ENCODE data around the gene PPM1L. TPM values are rescaled to one million over a fixed set of nuclear protein-coding genes. Genes with fewer than 3 reads are reported as not detected.
A peak's percentile ranks its signal among the peaks of the same experiment; 100 is the strongest.
"Not testable (repeated sequence)": the region's sequence is repeated elsewhere in the genome, so short reads cannot be mapped to it uniquely, and the experiment has no call there.

PPM1L gene
- total and polyA plus RNA-seq, 9 donors = 5.3 to 13.9 (median 10.9) TPM

- DNase-seq = no peak
- Histone ChIP-seq H3K36me3 (ENCODE audit: control insufficient read depth, insufficient read depth, low read length) (no peaks in the 10 kb centered on the region), H3K4me1 (ENCODE audit: control insufficient read depth, insufficient read depth, low read length) (no peaks in the 10 kb centered on the region), H3K27me3 (ENCODE audit: control insufficient read depth, insufficient read depth, low read length) (no peaks in the 10 kb centered on the region), H3K27ac (ENCODE audit: low read length) (no peak overlapping the region), H3K4me3 (ENCODE audit: low read length) (no peak overlapping the region), H3K9me3 (replicated peaks; ENCODE audit: control insufficient read depth, low read depth, low read length) (peaks cover 10% of the 10 kb centered on the region)
- WGBS (ENCODE audit: insufficient coverage) = no CpG with 5 or more reads among the region's 1 CpG
Measured at GRCh38 chr3:161025911-161026310, 269.9 kb downstream of the PPM1L start.

- H3K27me3 ChIP-seq (ENCODE audit: control insufficient read depth, insufficient read depth, low read length) = no peaks in the 10 kb centered on the region
- DNase-seq = no peak
- 77% methylated on average over 5 of the region's 6 CpGs for WGBS (ENCODE audit: insufficient coverage)
Measured at GRCh38 chr3:161026612-161027510, 270.8 kb downstream of the PPM1L start.

GRCh38 chr3:161028555-161029153 is 272.6 kb downstream of the PPM1L start:
- no CpG with 5 or more reads among the region's 5 CpGs for WGBS (ENCODE audit: insufficient coverage)
- Histone ChIP-seq H3K27ac (ENCODE audit: low read length) (no peak overlapping the region), H3K4me3 (ENCODE audit: low read length) (no peak overlapping the region), H3K4me1 (ENCODE audit: control insufficient read depth, insufficient read depth, low read length) (no peaks in the 10 kb centered on the region), H3K9me3 (replicated peaks; ENCODE audit: control insufficient read depth, low read depth, low read length) (peaks cover 6% of the 10 kb centered on the region), H3K27me3 (ENCODE audit: control insufficient read depth, insufficient read depth, low read length) (no peaks in the 10 kb centered on the region), H3K36me3 (ENCODE audit: control insufficient read depth, insufficient read depth, low read length) (no peaks in the 10 kb centered on the region)
- no peak for DNase-seq

More at GRCh38 chr3:161026612-161027510, 270.8 kb downstream of the PPM1L start:
- H3K9me3 ChIP-seq (replicated peaks; ENCODE audit: control insufficient read depth, low read depth, low read length) = peaks cover 10% of the 10 kb centered on the region
- H3K4me1 ChIP-seq (ENCODE audit: control insufficient read depth, insufficient read depth, low read length) = no peaks in the 10 kb centered on the region
- H3K4me3 ChIP-seq (ENCODE audit: low read length) = no peak overlapping the region
- H3K27ac ChIP-seq (ENCODE audit: low read length) = no peak overlapping the region
- no peaks in the 10 kb centered on the region for H3K36me3 ChIP-seq (ENCODE audit: control insufficient read depth, insufficient read depth, low read length)

- Histone ChIP-seq H3K27ac (ENCODE audit: low read length) (no peak overlapping the region), H3K27me3 (ENCODE audit: control insufficient read depth, insufficient read depth, low read length) (no peaks in the 10 kb centered on the region), H3K4me1 (ENCODE audit: control insufficient read depth, insufficient read depth, low read length) (no peaks in the 10 kb centered on the region), H3K36me3 (ENCODE audit: control insufficient read depth, insufficient read depth, low read length) (no peaks in the 10 kb centered on the region), H3K9me3 (replicated peaks; ENCODE audit: control insufficient read depth, low read depth, low read length) (no peaks in the 10 kb centered on the region), H3K4me3 (ENCODE audit: low read length) (no peak overlapping the region)
- no peak for DNase-seq
- 100% methylated on average over 1 of the region's 1 CpG for WGBS (ENCODE audit: insufficient coverage)
Measured at GRCh38 chr3:161031134-161031533, 275.1 kb downstream of the PPM1L start.

GRCh38 chr3:161034913-161035550 is 279.0 kb downstream of the PPM1L start:
- not testable (repeated sequence) for H3K4me3 ChIP-seq (ENCODE audit: low read length); H3K27me3 ChIP-seq (ENCODE audit: control insufficient read depth, insufficient read depth, low read length); H3K9me3 ChIP-seq (replicated peaks; ENCODE audit: control insufficient read depth, low read depth, low read length); H3K36me3 ChIP-seq (ENCODE audit: control insufficient read depth, insufficient read depth, low read length); H3K4me1 ChIP-seq (ENCODE audit: control insufficient read depth, insufficient read depth, low read length)
- H3K27ac ChIP-seq (ENCODE audit: low read length) = peak overlapping the region; percentile 62
- DNase-seq = peak; percentile 21
- 51% methylated on average over 3 of the region's 5 CpGs for WGBS (ENCODE audit: insufficient coverage)

- H3K4me1 ChIP-seq (ENCODE audit: control insufficient read depth, insufficient read depth, low read length) = no peaks in the 10 kb centered on the region
- DNase-seq = peak; percentile 63
- peak overlapping the region; percentile 62 for H3K27ac ChIP-seq (ENCODE audit: low read length)
- no peaks in the 10 kb centered on the region for H3K9me3 ChIP-seq (replicated peaks; ENCODE audit: control insufficient read depth, low read depth, low read length)
- no peaks in the 10 kb centered on the region for H3K27me3 ChIP-seq (ENCODE audit: control insufficient read depth, insufficient read depth, low read length)
- no peak overlapping the region for H3K4me3 ChIP-seq (ENCODE audit: low read length)
- WGBS (ENCODE audit: insufficient coverage) = 40% methylated on average over 1 of the region's 2 CpGs
- no peaks in the 10 kb centered on the region for H3K36me3 ChIP-seq (ENCODE audit: control insufficient read depth, insufficient read depth, low read length)
Measured at GRCh38 chr3:161035711-161036110, 279.7 kb downstream of the PPM1L start.

GRCh38 chr3:161038725-161039124 is 282.7 kb downstream of the PPM1L start:
- Histone ChIP-seq H3K4me1 (ENCODE audit: control insufficient read depth, insufficient read depth, low read length) (no peaks in the 10 kb centered on the region), H3K27me3 (ENCODE audit: control insufficient read depth, insufficient read depth, low read length) (no peaks in the 10 kb centered on the region), H3K4me3 (ENCODE audit: low read length) (no peak overlapping the region), H3K27ac (ENCODE audit: low read length) (no peak overlapping the region), H3K9me3 (replicated peaks; ENCODE audit: control insufficient read depth, low read depth, low read length) (no peaks in the 10 kb centered on the region), H3K36me3 (ENCODE audit: control insufficient read depth, insufficient read depth, low read length) (no peaks in the 10 kb centered on the region)
- peak; percentile 6 for DNase-seq
- 40% methylated on average over 1 of the region's 3 CpGs for WGBS (ENCODE audit: insufficient coverage)

- Histone ChIP-seq H3K4me1 (ENCODE audit: control insufficient read depth, insufficient read depth, low read length) (no peaks in the 10 kb centered on the region), H3K9me3 (replicated peaks; ENCODE audit: control insufficient read depth, low read depth, low read length) (no peaks in the 10 kb centered on the region), H3K4me3 (ENCODE audit: low read length) (no peak overlapping the region), H3K27ac (ENCODE audit: low read length) (no peak overlapping the region), H3K27me3 (ENCODE audit: control insufficient read depth, insufficient read depth, low read length) (no peaks in the 10 kb centered on the region), H3K36me3 (ENCODE audit: control insufficient read depth, insufficient read depth, low read length) (no peaks in the 10 kb centered on the region)
- WGBS (ENCODE audit: insufficient coverage) = no CpG with 5 or more reads among the region's 2 CpGs
- no peak for DNase-seq
Measured at GRCh38 chr3:161042023-161042501, 286.0 kb downstream of the PPM1L start.

- no peaks in the 10 kb centered on the region for H3K36me3 ChIP-seq (ENCODE audit: control insufficient read depth, insufficient read depth, low read length)
- 25% methylated on average over 1 of the region's 5 CpGs for WGBS (ENCODE audit: insufficient coverage)
- H3K4me1 ChIP-seq (ENCODE audit: control insufficient read depth, insufficient read depth, low read length) = no peaks in the 10 kb centered on the region
- no peak overlapping the region for H3K27ac ChIP-seq (ENCODE audit: low read length)
- no peak overlapping the region for H3K4me3 ChIP-seq (ENCODE audit: low read length)
- peak; percentile 24 for DNase-seq
- no peaks in the 10 kb centered on the region for H3K9me3 ChIP-seq (replicated peaks; ENCODE audit: control insufficient read depth, low read depth, low read length)
- H3K27me3 ChIP-seq (ENCODE audit: control insufficient read depth, insufficient read depth, low read length) = no peaks in the 10 kb centered on the region
Measured at GRCh38 chr3:161043336-161044035, 287.5 kb downstream of the PPM1L start.
